Activated naive CD4-positive, alpha-beta T cell treated with anti-CD3 and anti-CD28 coated beads for 36 hours (primary cell): ENCODE measurements around the gene ZNF784. TPM values are rescaled to one million over a fixed set of nuclear protein-coding genes. Genes with fewer than 3 reads are reported as not detected.

Experiments used
- CTCF ChIA-PET: fragments of 350-600 bp; sonication (Branson Sonifier 250); formaldehyde crosslinking; loops from one replicate; lab custom pipeline; 2021; ENCODE audit warnings: antibody characterized with exemption; lab: Charles Lee
- DNase-seq: peaks from one replicate; pipeline ENCODE4 v3.0.0-alpha.2; 2020
- H3K27ac Mint-ChIP-seq: one replicate; pipeline ENCODE4 v1.8.0; 2021; ENCODE audit warnings: mild to moderate bottlenecking, mixed read lengths
- H3K27me3 Mint-ChIP-seq: one replicate; pipeline ENCODE4 v1.8.0; 2021; ENCODE audit warnings: low read depth, mixed read lengths
- H3K36me3 Mint-ChIP-seq: one replicate; pipeline ENCODE4 v1.8.0; 2021; ENCODE audit warnings: low read depth, mixed read lengths
- H3K4me1 Mint-ChIP-seq: one replicate; pipeline ENCODE4 v1.8.0; 2021; ENCODE audit warnings: low read depth, mixed read lengths
- H3K4me3 Mint-ChIP-seq: one replicate; pipeline ENCODE4 v1.8.0; 2021; ENCODE audit warnings: mild to moderate bottlenecking, moderate library complexity, mixed read lengths
- H3K9me3 Mint-ChIP-seq: one replicate; pipeline ENCODE4 v1.8.0; 2021; ENCODE audit warnings: mixed read lengths
- intact Hi-C: fragments of 100-400 bp; cut with micrococcal nuclease; formaldehyde crosslinking; loops from one replicate; pipeline ENCODE4 v1.15.1; 2023
- total RNA-seq, 2 experiments: library from RNA; stranded (reverse); gene quantifications; one replicate each; pipeline ENCODE4 v1.2.3, GENCODE V29; 2021

ZNF784 gene
- total RNA-seq, 2 experiments from 2014 or later: 3.7 to 4.0 TPM

DNA sequence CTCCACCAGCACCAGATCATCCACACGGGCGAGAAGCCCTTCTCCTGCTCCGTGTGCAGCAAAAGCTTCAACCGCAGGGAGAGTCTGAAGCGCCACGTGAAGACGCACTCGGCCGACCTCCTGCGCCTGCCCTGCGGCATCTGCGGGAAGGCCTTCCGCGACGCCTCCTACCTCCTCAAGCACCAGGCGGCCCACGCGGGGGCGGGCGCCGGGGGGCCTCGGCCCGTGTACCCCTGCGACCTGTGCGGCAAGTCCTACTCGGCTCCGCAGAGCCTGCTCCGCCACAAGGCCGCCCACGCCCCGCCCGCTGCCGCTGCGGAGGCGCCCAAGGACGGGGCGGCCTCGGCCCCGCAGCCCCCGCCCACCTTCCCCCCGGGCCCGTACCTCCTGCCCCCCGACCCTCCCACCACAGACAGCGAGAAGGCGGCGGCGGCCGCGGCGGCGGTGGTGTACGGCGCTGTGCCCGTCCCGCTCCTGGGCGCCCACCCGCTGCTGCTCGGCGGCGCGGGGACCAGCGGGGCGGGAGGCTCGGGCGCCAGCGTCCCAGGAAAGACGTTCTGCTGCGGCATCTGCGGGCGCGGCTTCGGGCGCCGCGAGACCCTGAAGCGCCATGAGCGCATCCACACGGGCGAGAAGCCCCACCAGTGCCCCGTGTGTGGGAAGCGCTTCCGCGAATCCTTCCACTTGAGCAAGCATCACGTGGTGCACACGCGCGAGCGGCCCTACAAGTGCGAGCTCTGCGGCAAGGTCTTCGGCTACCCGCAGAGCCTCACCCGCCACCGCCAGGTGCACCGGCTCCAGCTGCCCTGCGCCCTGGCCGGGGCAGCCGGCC lies 9.4 kb downstream of the ZNF784 start:
- no peak overlapping the region for H3K4me3 Mint-ChIP-seq
- H3K27ac Mint-ChIP-seq: no peak overlapping the region
- H3K27me3 Mint-ChIP-seq: no peaks in the 10 kb centered on the region
- no peak for DNase-seq
- peaks cover 32% of the 10 kb centered on the region for H3K4me1 Mint-ChIP-seq
- H3K36me3 Mint-ChIP-seq: peaks cover 23% of the 10 kb centered on the region
- no peaks in the 10 kb centered on the region for H3K9me3 Mint-ChIP-seq
- CTCF ChIA-PET: no interaction called here
- intact Hi-C loops: no loop called here

DNA sequence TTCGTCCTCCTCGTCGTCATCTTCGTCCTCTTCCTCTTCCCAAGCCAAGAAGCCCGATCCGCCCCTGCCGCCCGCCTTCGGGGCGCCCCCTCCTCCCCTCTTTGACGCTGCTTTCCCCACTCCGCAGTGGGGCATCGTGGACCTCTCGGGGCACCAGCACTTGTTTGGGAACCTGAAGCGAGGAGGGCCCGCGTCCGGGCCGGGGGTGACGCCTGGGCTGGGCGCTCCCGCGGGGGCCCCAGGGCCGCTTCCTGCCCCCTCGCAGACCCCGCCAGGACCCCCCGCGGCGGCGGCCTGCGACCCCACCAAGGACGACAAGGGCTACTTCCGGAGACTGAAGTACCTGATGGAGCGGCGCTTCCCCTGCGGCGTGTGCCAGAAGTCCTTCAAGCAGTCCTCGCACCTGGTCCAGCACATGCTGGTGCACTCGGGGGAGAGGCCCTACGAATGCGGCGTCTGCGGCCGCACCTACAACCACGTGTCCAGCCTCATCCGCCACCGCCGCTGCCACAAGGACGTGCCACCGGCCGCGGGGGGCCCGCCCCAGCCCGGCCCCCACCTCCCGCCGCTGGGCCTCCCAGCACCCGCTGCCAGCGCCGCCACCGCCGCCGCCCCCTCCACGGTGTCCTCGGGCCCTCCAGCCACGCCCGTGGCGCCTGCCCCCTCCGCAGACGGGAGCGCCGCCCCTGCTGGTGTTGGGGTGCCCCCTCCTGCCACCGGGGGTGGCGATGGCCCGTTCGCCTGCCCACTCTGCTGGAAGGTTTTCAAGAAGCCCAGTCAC lies 10.2 kb downstream of the ZNF784 start:
- no peak overlapping the region for H3K27ac Mint-ChIP-seq
- CTCF ChIA-PET: no interaction called here

DNA sequence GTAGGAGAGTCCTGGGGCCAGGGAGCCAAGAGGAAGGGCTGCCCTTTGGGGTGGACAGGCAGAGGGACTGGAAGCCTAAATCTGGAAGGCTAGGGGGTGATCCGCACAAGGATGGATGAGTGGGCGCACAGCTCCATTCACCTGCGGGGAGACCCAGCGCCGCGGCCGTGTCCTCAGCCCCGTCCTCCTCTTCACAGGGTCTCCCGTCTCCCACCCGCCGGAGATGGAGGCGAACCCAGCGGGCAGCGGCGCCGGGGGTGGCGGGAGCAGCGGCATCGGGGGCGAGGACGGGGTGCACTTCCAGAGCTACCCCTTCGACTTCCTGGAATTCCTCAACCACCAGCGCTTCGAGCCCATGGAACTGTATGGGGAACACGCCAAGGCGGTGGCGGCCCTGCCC lies 11.0 kb downstream of the ZNF784 start:
- no peak for DNase-seq
- peaks cover 34% of the 10 kb centered on the region for H3K4me1 Mint-ChIP-seq
- H3K9me3 Mint-ChIP-seq: no peaks in the 10 kb centered on the region
- H3K27me3 Mint-ChIP-seq: no peaks in the 10 kb centered on the region
- H3K4me3 Mint-ChIP-seq: no peak overlapping the region
- peaks cover 23% of the 10 kb centered on the region for H3K36me3 Mint-ChIP-seq
- no peak overlapping the region for H3K27ac Mint-ChIP-seq
- CTCF ChIA-PET: interaction anchor here (0.6 kb wide), 1 partner anchor 26 kb away, joined by 4 read pairs; no protein-coding TSS in a partner anchor
- intact Hi-C loops: no loop called here

More for the DNA sequence above, 10.2 kb downstream of the ZNF784 start:
- Mint-ChIP-seq H3K9me3 (no peaks in the 10 kb centered on the region), H3K27me3 (no peaks in the 10 kb centered on the region), H3K4me1 (peaks cover 30% of the 10 kb centered on the region), H3K36me3 (peaks cover 24% of the 10 kb centered on the region), H3K4me3 (no peak overlapping the region)
- no peak for DNase-seq
- intact Hi-C loops: no loop called here

DNA sequence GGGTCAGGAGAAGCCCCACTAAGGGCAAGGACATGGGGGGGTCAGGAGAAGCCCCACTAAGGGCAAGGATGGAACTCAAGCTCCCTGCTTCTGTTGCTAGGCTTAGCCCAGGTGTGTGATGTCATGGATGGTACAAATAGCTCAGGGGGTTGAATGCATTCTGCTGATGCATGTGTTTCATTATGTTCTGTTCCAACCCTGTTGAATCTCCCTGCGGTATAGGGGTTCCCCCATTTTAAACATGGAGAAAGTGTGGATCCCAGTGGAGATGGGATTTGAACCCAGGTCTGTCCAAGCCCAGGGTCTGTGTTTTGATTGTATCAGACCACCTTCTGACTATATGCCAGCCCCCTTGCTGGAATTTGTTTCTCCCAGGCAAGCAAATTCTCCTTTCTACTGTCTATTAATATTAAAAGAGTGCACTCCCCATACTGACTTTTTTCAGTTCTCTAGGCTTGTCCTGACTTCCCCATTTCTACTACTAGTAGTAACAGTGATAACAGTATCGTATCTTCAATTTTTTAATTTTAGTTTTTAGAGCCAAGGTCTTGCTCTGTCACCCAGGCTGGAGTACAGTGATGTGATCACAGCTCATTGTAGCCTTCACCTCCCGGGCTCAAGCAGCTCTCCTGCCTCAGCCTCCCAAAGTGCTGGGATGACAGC lies 12.3 kb downstream of the ZNF784 start:
- Mint-ChIP-seq H3K9me3 (no peaks in the 10 kb centered on the region), H3K36me3 (peaks cover 23% of the 10 kb centered on the region), H3K4me1 (peaks cover 44% of the 10 kb centered on the region), H3K27ac (no peak overlapping the region), H3K27me3 (no peaks in the 10 kb centered on the region), H3K4me3 (no peak overlapping the region)
- CTCF ChIA-PET: no interaction called here
- no peak for DNase-seq
- intact Hi-C loops: no loop called here

DNA sequence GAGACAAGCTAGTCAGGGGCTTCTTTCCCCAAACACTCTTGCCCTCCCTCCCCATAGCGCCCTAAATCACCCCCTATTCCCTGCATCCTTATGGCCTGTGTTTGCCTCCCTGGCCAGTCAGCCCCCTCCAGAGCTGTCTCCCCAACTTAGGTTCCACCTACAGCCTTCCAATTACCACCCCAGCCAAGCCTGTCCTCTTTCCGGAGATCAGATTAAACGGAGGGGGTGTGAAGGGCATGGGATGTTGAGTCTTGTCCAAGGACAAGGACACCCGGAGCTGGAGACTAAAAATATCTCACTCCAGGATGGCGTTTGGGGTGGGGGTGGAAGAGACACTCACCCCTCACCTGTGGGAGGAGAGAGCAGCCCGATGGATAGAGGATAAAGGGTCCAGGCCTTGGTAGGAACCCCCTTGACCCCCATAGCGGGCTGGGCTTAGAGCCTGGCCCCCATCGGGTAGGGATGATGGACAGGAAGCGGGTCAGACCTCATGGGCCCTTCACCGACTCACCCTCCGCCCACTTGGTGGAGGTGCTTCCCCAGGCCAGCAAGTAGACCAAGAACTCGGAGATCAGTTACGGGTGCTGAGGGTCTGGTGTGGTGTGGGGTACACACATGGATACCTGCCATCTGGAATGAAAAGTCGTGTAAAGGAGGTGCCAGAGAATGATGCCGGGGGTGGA lies 12.9 kb downstream of the ZNF784 start:
- Mint-ChIP-seq H3K4me3 (no peak overlapping the region), H3K36me3 (peaks cover 23% of the 10 kb centered on the region), H3K27me3 (no peaks in the 10 kb centered on the region), H3K27ac (no peak overlapping the region), H3K4me1 (peaks cover 49% of the 10 kb centered on the region), H3K9me3 (no peaks in the 10 kb centered on the region)
- CTCF ChIA-PET: interaction anchor here (0.7 kb wide), 1 partner anchor 55 kb away, joined by 3 read pairs; no protein-coding TSS in a partner anchor
- no peak for DNase-seq
- intact Hi-C loops: no loop called here

DNA sequence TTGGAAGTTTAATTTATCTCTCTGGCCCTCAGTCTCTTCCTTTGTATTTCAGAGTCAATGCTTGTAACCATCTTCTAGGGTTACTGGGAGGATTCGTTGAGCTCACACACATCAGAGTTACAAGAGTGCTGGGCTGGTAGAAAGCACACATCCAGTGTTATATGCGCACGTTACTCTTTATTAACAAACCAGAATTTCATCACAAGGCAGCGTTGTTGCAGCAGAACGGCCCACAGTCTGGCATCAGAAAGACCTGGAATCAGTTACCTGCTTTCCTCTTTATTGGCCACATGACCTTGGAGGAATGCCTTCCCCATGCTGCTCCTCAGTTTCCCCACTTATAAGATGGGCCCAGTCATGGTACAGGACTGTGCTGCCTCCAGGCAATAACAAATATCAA lies 15.0 kb downstream of the ZNF784 start:
- intact Hi-C loops: loop anchor here (5.0 to 10.0 kb wide), 2 partner anchors 33 to 465 kb away; partner anchors contain the start of genes TNNT1, ZNF580 and ZNF581
- Mint-ChIP-seq H3K9me3 (no peaks in the 10 kb centered on the region), H3K27me3 (no peaks in the 10 kb centered on the region), H3K27ac (no peak overlapping the region), H3K4me3 (no peak overlapping the region), H3K36me3 (peaks cover 24% of the 10 kb centered on the region), H3K4me1 (peaks cover 58% of the 10 kb centered on the region)
- CTCF ChIA-PET: interaction anchor here (1.3 kb wide), 1 partner anchor 24 kb away, joined by 4 read pairs; no protein-coding TSS in a partner anchor
- no peak for DNase-seq

DNA sequence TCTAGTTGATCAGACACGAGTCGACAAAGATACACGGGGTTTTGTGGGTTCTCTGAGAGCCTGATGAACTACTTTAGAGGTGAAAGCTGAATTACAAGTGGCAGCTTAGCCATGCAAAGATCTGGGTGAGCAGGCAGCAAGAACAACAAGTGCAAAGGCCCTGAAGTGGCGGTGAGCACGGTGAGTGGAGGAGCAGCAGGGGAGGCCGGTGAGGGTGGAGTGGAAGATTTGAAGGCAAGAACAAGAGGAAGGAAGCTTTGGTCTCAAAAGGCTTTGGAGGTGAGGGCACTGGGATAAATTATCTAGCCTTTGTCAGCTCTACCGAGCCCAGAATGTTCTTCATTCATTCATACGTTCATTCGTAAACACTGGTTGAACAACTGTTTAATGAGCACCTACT lies 17.5 kb downstream of the ZNF784 start:
- no peak for DNase-seq
- intact Hi-C loops: loop anchor here (1.0 to 10.0 kb wide), 5 partner anchors 35 to 462 kb away; partner anchors contain the start of genes ISOC2, TNNT1, U2AF2 and ZNF580
- peaks cover 59% of the 10 kb centered on the region for H3K4me1 Mint-ChIP-seq

DNA sequence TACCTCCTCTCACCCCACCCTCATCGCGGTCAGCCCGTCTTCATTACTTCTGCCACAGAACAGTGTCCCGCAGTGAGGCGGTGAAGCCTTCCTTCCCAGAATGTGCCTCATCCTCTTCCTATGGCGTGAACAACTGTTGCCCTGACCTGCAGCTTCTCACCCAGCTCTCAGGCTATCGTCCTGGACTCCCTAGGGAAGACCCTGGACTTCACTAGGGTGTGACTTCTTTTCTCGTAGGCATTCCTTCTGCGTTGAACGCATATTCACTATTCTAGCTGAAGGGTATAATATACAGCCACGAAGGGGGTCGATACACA lies 17.9 kb downstream of the ZNF784 start:
- CTCF ChIA-PET: interaction anchor here (0.5 to 3.0 kb wide), 17 partner anchors 11 to 186 kb away, joined by 3 to 41 read pairs (median 5); partner anchors contain the start of genes NAT14, ZNF579 and ZNF784
- peaks cover 58% of the 10 kb centered on the region for H3K4me1 Mint-ChIP-seq
- DNase-seq: no peak
- H3K9me3 Mint-ChIP-seq: no peaks in the 10 kb centered on the region
- peak overlapping the region; percentile 93 for H3K27ac Mint-ChIP-seq
- no peaks in the 10 kb centered on the region for H3K27me3 Mint-ChIP-seq
- intact Hi-C loops: loop anchor here (1.0 to 10.0 kb wide), 5 partner anchors 36 to 462 kb away; partner anchors contain the start of genes ISOC2, TNNT1, U2AF2 and ZNF580
- H3K4me3 Mint-ChIP-seq: peak overlapping the region; percentile 89
- peaks cover 21% of the 10 kb centered on the region for H3K36me3 Mint-ChIP-seq

More for the DNA sequence above, 17.5 kb downstream of the ZNF784 start:
- H3K36me3 Mint-ChIP-seq: peaks cover 21% of the 10 kb centered on the region
- H3K27me3 Mint-ChIP-seq: no peaks in the 10 kb centered on the region
- H3K4me3 Mint-ChIP-seq: peak overlapping the region; percentile 89
- CTCF ChIA-PET: interaction anchor here (0.5 to 3.0 kb wide), 17 partner anchors 11 to 186 kb away, joined by 3 to 41 read pairs (median 5); partner anchors contain the start of genes NAT14, ZNF579 and ZNF784
- H3K27ac Mint-ChIP-seq: peak overlapping the region; percentile 93
- H3K9me3 Mint-ChIP-seq: no peaks in the 10 kb centered on the region

DNA sequence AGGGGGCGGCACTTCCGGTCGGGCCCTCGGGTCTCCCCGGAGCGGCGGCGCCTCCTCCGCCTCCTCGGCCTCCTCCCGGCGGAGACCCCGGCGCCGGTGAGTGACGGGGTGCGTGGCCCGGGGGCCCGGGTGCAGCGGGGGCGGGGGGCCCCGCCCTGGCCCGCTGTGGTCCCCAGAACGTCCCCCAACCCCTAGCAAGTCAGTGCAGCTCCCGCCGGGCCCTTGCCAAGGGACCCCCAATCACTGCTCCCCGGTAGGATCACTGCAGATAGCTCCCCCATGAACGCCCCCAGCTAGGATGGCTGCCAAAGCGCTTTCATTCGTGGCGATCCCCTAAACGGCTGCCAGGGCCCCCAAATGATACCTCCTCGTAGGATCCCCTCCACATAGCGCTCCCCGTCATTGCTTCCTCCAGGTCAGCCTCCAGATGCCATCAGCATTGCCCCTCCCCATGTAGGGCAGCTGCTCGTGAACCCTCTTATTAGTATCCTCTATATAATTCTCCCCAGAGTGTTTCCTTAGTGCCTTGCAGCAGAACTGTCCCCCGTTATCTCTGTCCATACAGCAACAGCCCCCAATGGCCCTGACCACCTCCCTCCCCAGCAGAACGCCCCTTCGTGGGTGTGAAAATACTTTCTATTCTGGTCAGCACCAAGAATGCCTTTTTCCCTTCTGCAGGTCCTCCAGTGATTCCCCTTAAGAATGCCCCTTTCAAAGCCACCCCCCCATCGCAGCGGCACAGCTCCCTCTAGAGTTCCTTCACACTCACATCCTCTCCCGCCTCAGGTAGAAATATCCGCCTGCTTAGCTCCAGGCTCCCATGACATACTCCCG lies 18.5 kb downstream of the ZNF784 start, which contains the start of gene ZNF865:
TSS of gene ZNF865 (plus strand) at position 11 of the 834 bp plus-strand sequence. CDS start 7,972 bp downstream, outside the sequence.
- Mint-ChIP-seq H3K27me3 (no peaks in the 10 kb centered on the region), H3K4me1 (peaks cover 58% of the 10 kb centered on the region), H3K36me3 (peaks cover 21% of the 10 kb centered on the region), H3K4me3 (peak within 1 kb of the TSS; percentile 89), H3K27ac (peak within 1 kb of the TSS; percentile 96), H3K9me3 (no peaks in the 10 kb centered on the region)
- CTCF ChIA-PET: interaction anchor here (0.5 to 3.0 kb wide), 18 partner anchors 12 to 187 kb away, joined by 3 to 41 read pairs (median 4); partner anchors contain the start of genes NAT14, ZNF579 and ZNF784
- peak; percentile 89 for DNase-seq
- intact Hi-C loops: loop anchor here (1.0 to 10.0 kb wide), 9 partner anchors 18 to 489 kb away; partner anchors contain the start of genes ISOC2, PPP1R12C, TNNT1 and U2AF2

DNA sequence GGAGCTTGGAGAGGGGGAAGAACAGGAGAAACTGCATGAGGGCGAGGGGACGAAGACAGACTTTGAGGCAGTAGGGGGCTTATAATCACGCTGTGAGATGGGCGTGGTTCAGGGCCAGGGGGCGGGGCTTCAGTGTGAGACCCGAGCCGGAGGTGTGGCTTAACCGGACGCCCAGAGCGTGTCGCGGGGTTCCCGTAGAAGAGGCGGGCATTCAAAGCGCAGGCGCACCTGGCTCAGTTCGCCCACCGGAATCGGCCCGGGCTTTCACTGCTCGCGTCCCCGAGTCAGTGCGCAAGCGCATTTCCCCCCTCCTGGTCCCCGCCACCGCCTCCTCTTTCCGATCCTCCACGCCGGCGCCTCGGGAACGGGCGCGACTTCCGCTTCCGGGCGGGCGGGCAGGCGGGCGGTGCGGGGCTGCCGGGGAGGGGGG lies 19.1 kb downstream of the ZNF784 start:
- Mint-ChIP-seq H3K36me3 (peaks cover 21% of the 10 kb centered on the region), H3K27ac (peak overlapping the region; percentile 96), H3K4me1 (peaks cover 52% of the 10 kb centered on the region), H3K4me3 (peak overlapping the region; percentile 86), H3K9me3 (no peaks in the 10 kb centered on the region), H3K27me3 (no peaks in the 10 kb centered on the region)
- intact Hi-C loops: loop anchor here (1.0 to 10.0 kb wide), 6 partner anchors 19 to 488 kb away; partner anchors contain the start of genes PPP1R12C, TNNT1, ZNF580 and ZNF581
- DNase-seq: peak; percentile 100
- CTCF ChIA-PET: interaction anchor here (0.7 to 3.0 kb wide), 11 partner anchors 14 to 137 kb away, joined by 3 to 41 read pairs (median 6); partner anchors contain the start of genes NAT14, ZNF579 and ZNF784
